Natural killer cell treated with Interleukin-12 subunit alpha and Interleukin-12 subunit beta and Interleukin-15 and Interleukin-18, amount 100 ng/mL, for 72 hours (primary cell): ENCODE data around the gene AP4E1. TPM values are rescaled to one million over a fixed set of nuclear protein-coding genes. Genes with fewer than 3 reads are reported as not detected.
"Not testable (repeated sequence)": the region's sequence is repeated elsewhere in the genome, so short reads cannot be mapped to it uniquely, and the experiment has no call there.

Experiments used
- ATAC-seq, 2 donors: fragments of 150-1000 bp; cut with Tn5 transposase in 1 of 2; sonication (Bioruptor Pico), chemical (Tn5 transposase) in 1 of 2; 2 replicates each; pipeline ENCODE4 v1.10.0; 2021
- DNase-seq: peaks from one replicate; pipeline ENCODE4 v3.0.0; 2022; ENCODE audit warnings: low spot score
- H3K27ac Mint-ChIP-seq, 2 donors: 1 replicate in 1 of 2; 2 replicates in 1 of 2; pipeline ENCODE4 v1.8.0; 2022; ENCODE audit warnings: mixed read lengths in 2 of 2, mild to moderate bottlenecking in 1 of 2, moderate library complexity in 1 of 2
- H3K27me3 Mint-ChIP-seq, 2 donors: 1 replicate in 1 of 2; 2 replicates in 1 of 2; pipeline ENCODE4 v1.8.0; 2022; ENCODE audit warnings: mixed read lengths in 2 of 2
- H3K36me3 Mint-ChIP-seq: one replicate; pipeline ENCODE4 v1.8.0; 2022; ENCODE audit warnings: mixed read lengths
- H3K4me1 Mint-ChIP-seq, 2 donors: 1 replicate in 1 of 2; 2 replicates in 1 of 2; pipeline ENCODE4 v1.8.0; 2022; ENCODE audit warnings: low read depth in 2 of 2, mixed read lengths in 2 of 2, mild to moderate bottlenecking in 1 of 2
- H3K4me3 Mint-ChIP-seq: one replicate; pipeline ENCODE4 v1.8.0; 2022; ENCODE audit warnings: mixed read lengths
- H3K9me3 Mint-ChIP-seq: 2 replicates; pipeline ENCODE4 v1.8.0; 2022; ENCODE audit warnings: mixed read lengths
- total RNA-seq, 2 donors: library from RNA; stranded (reverse); gene quantifications; one replicate each; pipeline ENCODE4 v1.2.3, GENCODE V29; 2022

The AP4E1 gene
- total RNA-seq, 2 donors from 2014 or later, result 13.7 to 16.1 TPM

DNA sequence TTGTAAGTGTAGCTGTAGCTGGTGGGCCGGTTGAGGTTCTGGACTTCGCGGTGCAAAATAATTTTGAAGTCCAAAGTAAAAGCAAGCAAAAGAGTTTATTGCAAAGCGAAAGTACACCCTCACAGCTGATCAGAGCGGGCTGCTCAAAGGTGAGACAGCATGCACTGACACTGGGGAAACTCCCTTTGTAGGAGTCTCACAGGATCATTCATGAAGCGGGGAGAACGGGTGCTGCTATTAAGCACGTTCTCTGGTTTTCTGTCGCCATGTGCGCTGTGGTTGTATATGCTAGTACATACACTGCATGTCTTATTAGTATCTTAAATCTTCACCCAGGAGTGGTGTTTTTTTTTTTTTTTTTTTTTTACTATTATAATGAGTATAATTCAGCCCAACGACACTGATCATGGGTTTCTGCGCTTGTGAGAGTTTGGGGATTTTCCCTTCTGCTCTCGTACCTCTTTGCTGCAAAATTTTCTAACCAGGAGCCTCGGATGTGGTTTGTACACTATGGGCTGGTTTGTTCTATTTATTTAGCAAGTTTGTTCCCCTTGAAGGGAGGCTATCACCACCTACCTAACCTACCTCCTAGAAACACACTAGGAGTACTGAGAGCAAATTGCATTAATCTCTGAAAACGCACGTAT lies 1.4 kb upstream of the AP4E1 start:
- Mint-ChIP-seq H3K9me3 (no peaks in the 10 kb centered on the region), H3K36me3 (no peaks in the 10 kb centered on the region), H3K27ac (peak overlapping the region; percentile 94 to 98), H3K4me3 (peak overlapping the region; percentile 88), H3K4me1 (peaks cover 21 to 23% of the 10 kb centered on the region in 2 donors), H3K27me3 (no peaks in the 10 kb centered on the region)
- ATAC-seq (peak; percentile 77 to 84), DNase-seq (peak; percentile 85)

DNA sequence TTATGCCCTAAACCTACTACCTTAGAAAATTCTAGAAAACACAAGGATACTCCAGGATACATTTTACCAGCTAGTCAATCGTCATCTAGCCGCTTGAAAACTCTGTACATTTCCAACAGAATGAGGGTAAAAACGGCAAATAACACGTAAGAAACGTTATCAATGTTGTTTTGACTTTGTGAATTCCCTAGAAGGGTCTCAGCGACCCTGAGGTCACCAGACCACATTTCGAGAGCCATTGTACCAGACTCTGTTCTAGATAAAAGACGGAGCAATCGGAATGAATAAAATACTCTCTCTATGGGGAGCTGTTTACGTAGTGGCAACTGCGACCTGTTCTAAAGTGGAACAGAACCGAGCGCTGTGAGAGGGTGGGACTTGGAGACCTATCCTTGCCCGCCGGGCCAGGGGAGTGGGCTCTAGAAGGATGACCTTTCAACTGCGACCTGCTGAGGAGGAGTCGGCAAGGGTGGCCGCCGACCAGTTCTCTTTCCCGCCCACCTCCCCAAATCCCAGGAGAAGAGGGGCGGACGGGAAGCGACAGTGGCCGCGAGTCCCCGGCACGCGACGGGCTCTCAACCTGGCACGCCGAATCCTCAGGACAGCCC lies 778 bp upstream of the AP4E1 start:
- no peaks in the 10 kb centered on the region for H3K36me3 Mint-ChIP-seq
- H3K27ac Mint-ChIP-seq, result peak overlapping the region; percentile 94 to 98
- ATAC-seq (peak; percentile 48 to 61), DNase-seq (peak; percentile 65)
- no peaks in the 10 kb centered on the region for H3K27me3 Mint-ChIP-seq
- H3K4me3 Mint-ChIP-seq, result peak overlapping the region; percentile 88
- peaks cover 20 to 21% of the 10 kb centered on the region in 2 donors for H3K4me1 Mint-ChIP-seq
- H3K9me3 Mint-ChIP-seq, result no peaks in the 10 kb centered on the region

DNA sequence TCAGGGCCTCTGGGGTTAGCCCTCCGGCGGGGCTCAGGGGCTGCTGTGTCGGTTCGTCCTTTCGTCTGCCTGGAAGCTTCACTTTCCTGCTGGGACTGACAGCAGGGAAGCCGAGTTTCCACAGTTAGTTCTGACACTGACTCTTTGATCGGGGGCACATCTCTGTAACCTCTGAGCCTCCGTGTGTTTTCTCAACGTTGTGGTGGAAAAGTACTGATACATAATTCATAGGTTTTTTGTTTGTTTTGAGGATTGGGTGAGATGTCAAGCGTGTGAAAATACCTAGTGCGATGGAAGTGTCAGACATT lies 481 bp downstream of the AP4E1 start:
- peaks cover 6% of the 10 kb centered on the region for H3K36me3 Mint-ChIP-seq
- ATAC-seq, result no peak
- no peaks in the 10 kb centered on the region for H3K9me3 Mint-ChIP-seq
- H3K27me3 Mint-ChIP-seq, result no peaks in the 10 kb centered on the region
- H3K4me3 Mint-ChIP-seq, result peak overlapping the region; percentile 88
- DNase-seq, result no peak
- peak overlapping the region; percentile 94 to 98 for H3K27ac Mint-ChIP-seq
- H3K4me1 Mint-ChIP-seq, result peaks cover 20 to 26% of the 10 kb centered on the region in 2 donors

DNA sequence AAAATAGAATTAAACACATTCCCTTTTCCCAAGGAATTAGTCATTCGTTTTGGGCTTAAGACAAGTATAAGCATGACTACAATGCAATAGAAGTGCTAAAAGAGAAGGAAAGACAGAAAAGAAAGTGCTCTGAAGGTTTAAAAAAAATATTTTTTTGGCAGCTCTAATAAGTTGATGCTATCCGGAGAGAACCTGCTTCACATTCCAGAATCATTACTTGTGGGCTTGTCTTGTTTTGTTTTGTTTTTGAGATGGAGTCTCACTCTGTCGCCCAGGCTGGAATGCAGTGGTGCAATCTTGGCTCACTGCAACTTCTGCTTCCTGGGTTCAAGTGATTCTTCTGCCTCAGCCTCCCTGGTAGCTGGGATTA lies 1.9 kb downstream of the AP4E1 start:
- peak overlapping the region in 1 of 2 donors; percentile 75 for H3K27ac Mint-ChIP-seq
- H3K27me3 Mint-ChIP-seq, ATAC-seq, H3K36me3 Mint-ChIP-seq, DNase-seq, H3K9me3 Mint-ChIP-seq: not testable (repeated sequence)
- peaks cover 20 to 26% of the 10 kb centered on the region in 2 donors for H3K4me1 Mint-ChIP-seq
- H3K4me3 Mint-ChIP-seq, result peak overlapping the region; percentile 88

DNA sequence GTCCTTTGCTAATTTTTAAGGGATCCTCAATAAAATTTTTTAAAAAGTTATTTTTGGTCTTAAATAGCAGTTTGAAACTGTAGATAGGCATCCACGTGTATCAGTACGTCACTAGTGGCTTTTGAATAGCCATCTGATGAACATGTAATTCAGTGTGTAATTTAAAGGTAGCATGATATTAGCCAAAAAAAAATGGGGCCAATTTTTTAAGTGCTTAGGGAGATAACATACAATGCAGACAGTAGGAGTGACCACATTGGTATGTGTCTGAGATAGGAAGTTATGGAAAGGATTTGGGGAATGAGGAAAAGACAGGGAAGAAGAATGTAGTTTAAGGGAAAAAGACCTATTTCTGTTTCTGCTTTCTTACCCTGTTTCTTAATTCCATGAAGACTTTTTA lies 2.5 kb downstream of the AP4E1 start:
- DNase-seq, result no peak
- Mint-ChIP-seq H3K4me3 (no peak overlapping the region), H3K36me3 (peaks cover 6% of the 10 kb centered on the region), H3K9me3 (no peaks in the 10 kb centered on the region), H3K4me1 (peaks cover 20 to 26% of the 10 kb centered on the region in 2 donors), H3K27me3 (no peaks in the 10 kb centered on the region), H3K27ac (no peak overlapping the region)
- ATAC-seq, result no peak

DNA sequence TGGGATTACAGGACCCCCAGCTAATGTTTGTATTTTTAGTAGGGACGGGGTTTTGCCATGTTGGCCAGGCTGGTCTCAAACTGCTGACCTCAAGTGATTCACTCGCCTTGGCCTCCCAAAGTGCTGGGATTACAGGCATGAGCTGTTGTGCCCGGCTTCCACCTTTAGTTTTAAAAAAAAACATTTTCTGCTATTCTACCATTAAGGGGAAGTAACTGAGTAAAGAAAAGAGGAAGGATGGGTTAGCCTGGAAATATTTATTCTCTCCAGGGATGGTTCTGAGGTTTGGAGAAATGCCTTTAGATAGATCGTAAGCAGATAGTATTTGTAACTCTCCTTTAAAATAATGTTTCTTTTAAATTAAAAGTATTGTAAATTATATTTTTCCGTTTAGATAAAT lies 3.1 kb downstream of the AP4E1 start:
- no peak overlapping the region for H3K27ac Mint-ChIP-seq
- H3K36me3 Mint-ChIP-seq, result peaks cover 8% of the 10 kb centered on the region
- no peak for ATAC-seq
- no peaks in the 10 kb centered on the region for H3K9me3 Mint-ChIP-seq
- DNase-seq, result no peak
- H3K4me1 Mint-ChIP-seq, result peaks cover 20 to 26% of the 10 kb centered on the region in 2 donors
- no peak overlapping the region for H3K4me3 Mint-ChIP-seq
- H3K27me3 Mint-ChIP-seq, result no peaks in the 10 kb centered on the region

DNA sequence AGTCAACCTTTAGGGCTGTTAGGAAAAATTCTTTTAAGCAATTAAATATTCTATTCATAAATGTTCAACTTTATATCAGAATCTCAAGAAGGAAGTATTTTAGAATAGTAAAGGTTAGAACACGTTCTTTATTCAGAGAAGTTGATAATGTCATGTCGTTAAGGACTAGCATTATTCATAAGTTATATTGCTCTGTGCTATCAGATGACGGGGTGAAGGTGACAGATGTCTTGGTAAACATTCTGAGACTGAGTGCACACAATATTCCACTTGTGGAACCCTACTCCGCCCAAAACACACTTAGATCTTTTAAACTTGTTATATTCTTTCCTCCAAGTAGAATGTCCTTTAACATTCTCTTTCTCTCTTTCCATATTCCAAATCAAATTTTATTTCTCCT lies 7.9 kb downstream of the AP4E1 start:
- no peak overlapping the region for H3K27ac Mint-ChIP-seq
- H3K4me3 Mint-ChIP-seq, result no peak overlapping the region
- peaks cover 18% of the 10 kb centered on the region for H3K36me3 Mint-ChIP-seq
- DNase-seq (no peak), ATAC-seq (no peak)
- H3K9me3 Mint-ChIP-seq, result no peaks in the 10 kb centered on the region
- peaks cover 0 to 5% of the 10 kb centered on the region in 2 donors for H3K4me1 Mint-ChIP-seq
- no peaks in the 10 kb centered on the region for H3K27me3 Mint-ChIP-seq

DNA sequence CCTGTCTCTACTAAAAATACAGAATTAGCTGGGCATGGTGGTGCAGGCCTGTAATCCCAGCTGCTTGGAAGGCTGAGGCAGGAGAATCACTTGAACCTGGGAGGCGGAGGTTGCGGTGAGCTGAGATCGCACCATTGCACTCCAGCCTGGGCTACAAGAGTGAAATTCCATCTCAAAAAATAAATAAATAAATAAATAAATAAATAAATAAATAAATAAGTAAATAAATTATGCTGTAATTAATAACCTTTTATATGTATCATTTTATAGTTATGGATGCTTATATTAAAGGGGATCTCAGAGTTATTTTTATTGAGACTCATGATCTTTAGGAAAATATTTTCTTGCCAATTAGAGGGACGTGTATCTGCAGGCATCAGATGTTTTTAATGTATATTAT lies 10.9 kb downstream of the AP4E1 start:
- DNase-seq, H3K4me3 Mint-ChIP-seq, H3K9me3 Mint-ChIP-seq, H3K27ac Mint-ChIP-seq, ATAC-seq, H3K4me1 Mint-ChIP-seq, H3K27me3 Mint-ChIP-seq: not testable (repeated sequence)
- peaks cover 13% of the 10 kb centered on the region for H3K36me3 Mint-ChIP-seq

DNA sequence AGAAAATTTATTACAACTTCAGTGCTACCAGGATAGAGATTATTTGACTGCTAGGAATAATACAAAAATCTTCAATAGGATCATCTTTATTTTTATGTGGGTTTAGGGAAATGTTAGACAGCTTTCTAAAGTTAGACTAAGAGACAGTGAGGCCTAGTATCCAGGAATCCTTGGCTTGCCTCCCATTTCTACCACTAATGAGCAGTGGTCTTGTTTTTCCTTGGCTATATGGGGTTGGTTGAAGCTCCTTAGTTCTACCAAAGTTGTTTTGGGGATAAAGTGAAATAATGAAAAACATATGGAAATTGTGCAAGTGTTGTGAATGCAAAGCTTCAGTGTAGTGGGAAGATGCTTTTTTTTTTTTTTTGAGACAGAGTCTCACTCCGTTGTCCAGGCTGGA lies 16.8 kb downstream of the AP4E1 start:
- H3K27me3 Mint-ChIP-seq, result no peaks in the 10 kb centered on the region
- DNase-seq (no peak), ATAC-seq (no peak)
- H3K9me3 Mint-ChIP-seq, result no peaks in the 10 kb centered on the region
- peaks cover 12% of the 10 kb centered on the region for H3K36me3 Mint-ChIP-seq
- H3K27ac Mint-ChIP-seq, result no peak overlapping the region
- no peak overlapping the region for H3K4me3 Mint-ChIP-seq
- H3K4me1 Mint-ChIP-seq, result peaks cover 5% of the 10 kb centered on the region in 2 donors

DNA sequence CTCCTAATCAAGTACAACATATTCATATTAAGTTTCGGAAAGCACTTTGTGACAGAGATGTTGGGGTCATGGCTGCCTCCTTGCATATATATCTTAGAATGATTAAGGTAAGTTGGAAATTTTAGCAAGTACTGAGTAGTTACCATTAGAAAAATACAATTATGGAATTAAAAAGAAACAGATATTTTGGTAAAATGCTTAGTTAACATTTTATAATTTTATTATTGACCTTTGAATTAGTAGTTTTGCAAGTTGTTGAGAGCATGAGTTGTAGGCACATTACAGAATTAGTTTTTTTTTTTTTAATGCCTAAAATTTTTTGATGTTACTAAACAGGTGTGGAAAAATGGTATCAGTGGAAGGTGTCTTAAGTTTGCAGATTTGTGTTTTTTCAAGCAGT lies 20.6 kb downstream of the AP4E1 start:
- no peak for DNase-seq
- no peak overlapping the region for H3K4me3 Mint-ChIP-seq
- no peaks in the 10 kb centered on the region for H3K27me3 Mint-ChIP-seq
- no peak for ATAC-seq
- no peak overlapping the region for H3K27ac Mint-ChIP-seq
- peaks cover 18% of the 10 kb centered on the region for H3K36me3 Mint-ChIP-seq
- H3K4me1 Mint-ChIP-seq, result peaks cover 2 to 5% of the 10 kb centered on the region in 2 donors
- H3K9me3 Mint-ChIP-seq, result no peaks in the 10 kb centered on the region

DNA sequence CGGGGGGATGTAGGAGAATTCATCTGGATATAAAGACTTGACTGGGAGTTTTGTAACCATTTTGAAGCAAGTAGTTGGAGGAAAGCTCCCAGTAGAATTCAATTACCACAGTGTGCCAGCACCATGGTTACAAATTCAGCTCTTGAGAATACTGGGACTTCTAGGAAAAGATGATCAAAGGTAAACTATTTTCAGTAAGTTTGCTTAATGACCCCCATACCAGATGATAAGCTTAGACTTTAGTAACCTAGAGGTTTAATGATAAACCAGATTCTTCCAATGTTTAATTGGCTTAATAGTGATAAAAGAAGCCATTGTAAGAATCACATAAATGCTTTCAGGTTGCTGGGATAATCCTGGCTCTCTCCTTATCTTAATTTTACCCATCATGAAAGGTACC lies 22.3 kb downstream of the AP4E1 start:
- Mint-ChIP-seq H3K36me3 (peaks cover 13% of the 10 kb centered on the region), H3K4me1 (peaks cover 0 to 5% of the 10 kb centered on the region in 2 donors), H3K27ac (no peak overlapping the region), H3K27me3 (no peaks in the 10 kb centered on the region), H3K4me3 (no peak overlapping the region), H3K9me3 (no peaks in the 10 kb centered on the region)
- DNase-seq, result no peak
- ATAC-seq, result no peak

DNA sequence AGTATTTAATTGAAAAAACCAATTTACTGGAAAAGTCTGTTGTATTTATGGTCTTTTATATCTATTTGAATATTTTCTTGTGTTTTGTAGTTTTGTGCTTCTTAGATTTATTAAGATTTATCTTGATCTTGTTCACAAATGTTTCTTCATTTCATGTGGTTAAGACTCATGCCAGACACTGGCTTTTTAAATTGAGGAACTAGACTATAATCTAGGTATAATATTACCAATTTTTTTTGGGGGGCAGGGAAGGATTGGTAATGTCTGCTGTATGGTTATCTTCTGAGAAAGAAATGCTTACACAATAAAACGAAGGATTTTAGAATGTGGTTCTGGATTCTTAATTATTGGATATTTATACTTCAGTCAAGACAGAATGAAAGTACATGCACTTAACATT lies 24.9 kb downstream of the AP4E1 start:
- DNase-seq (no peak), ATAC-seq (no peak)
- Mint-ChIP-seq H3K4me1 (peaks cover 3 to 5% of the 10 kb centered on the region in 2 donors), H3K4me3 (no peak overlapping the region), H3K9me3 (no peaks in the 10 kb centered on the region), H3K27me3 (no peaks in the 10 kb centered on the region), H3K27ac (no peak overlapping the region), H3K36me3 (peaks cover 12% of the 10 kb centered on the region)

DNA sequence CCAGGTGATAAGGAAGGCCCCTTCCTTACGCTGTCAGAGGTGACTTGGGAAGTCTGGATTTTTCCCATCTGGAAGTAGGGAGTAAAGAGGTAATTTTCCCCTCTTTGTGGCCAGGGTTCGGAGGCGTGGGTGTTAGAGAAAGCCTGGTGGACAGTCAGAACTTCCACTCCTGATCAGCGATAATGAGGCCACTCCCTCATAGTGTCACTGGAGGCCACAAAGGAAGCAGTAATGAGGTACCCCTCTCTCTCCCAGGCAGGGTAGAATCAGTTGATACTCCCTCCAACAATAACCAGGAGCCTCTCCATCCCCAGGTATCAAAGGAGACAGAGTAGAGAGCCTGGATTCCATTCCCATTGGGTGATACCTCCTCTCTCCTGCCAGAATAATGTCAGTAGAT lies 30.0 kb downstream of the AP4E1 start:
- Mint-ChIP-seq H3K9me3 (no peaks in the 10 kb centered on the region), H3K36me3 (peaks cover 11% of the 10 kb centered on the region), H3K4me1 (peaks cover 0 to 3% of the 10 kb centered on the region in 2 donors), H3K27ac (no peak overlapping the region), H3K4me3 (no peak overlapping the region), H3K27me3 (no peaks in the 10 kb centered on the region)
- no peak for ATAC-seq
- DNase-seq, result no peak

DNA sequence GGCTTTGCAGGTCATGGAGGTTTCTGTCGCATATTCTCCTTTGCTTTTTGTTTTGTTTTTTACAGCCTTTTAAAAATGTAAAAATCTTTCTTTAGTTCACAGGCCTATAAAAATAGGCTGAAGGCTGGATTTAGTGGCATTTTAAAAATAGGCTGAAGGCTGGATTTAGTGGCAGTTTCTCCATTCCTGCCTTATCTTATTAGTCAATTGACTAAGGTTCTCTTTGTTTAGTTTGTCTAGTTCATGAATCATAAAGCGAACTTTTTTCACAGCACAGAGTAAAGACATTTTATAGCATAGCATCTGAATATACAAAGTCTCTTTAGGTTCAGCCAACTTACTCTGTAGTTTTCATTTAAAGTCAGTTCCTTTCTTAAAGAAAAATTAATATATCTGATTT lies 31.4 kb downstream of the AP4E1 start:
- DNase-seq (no peak), ATAC-seq (no peak)
- H3K36me3 Mint-ChIP-seq, result peaks cover 20% of the 10 kb centered on the region
- no peaks in the 10 kb centered on the region for H3K9me3 Mint-ChIP-seq
- H3K4me1 Mint-ChIP-seq, result peaks cover 0 to 3% of the 10 kb centered on the region in 2 donors
- no peak overlapping the region for H3K27ac Mint-ChIP-seq
- H3K4me3 Mint-ChIP-seq, result no peak overlapping the region
- H3K27me3 Mint-ChIP-seq, result no peaks in the 10 kb centered on the region

DNA sequence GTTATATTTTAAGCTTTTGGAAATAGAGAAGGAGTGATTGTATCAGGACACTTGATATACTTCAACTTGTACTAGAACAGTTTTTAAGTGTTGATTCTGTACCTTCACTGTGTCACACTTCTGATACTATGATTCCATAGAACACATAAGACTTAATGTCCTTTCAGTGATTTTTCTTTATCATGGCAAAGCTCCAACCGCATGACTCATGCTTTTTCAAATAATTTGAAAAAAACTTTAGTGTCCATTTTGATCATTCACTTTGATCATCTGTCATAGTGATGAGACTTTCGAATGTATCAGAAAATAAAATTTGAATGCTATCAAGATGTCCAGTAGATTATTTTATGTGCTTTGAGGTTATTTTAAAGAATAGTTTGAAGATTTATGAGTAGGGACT lies 32.0 kb downstream of the AP4E1 start:
- H3K27ac Mint-ChIP-seq, result no peak overlapping the region
- peaks cover 24% of the 10 kb centered on the region for H3K36me3 Mint-ChIP-seq
- peaks cover 0 to 3% of the 10 kb centered on the region in 2 donors for H3K4me1 Mint-ChIP-seq
- no peak overlapping the region for H3K4me3 Mint-ChIP-seq
- no peaks in the 10 kb centered on the region for H3K9me3 Mint-ChIP-seq
- no peaks in the 10 kb centered on the region for H3K27me3 Mint-ChIP-seq
- no peak for DNase-seq
- ATAC-seq, result no peak
